ENCODE results near the gene TBX15.
"Not testable (repeated sequence)": the region's sequence is repeated elsewhere in the genome, so short reads cannot be mapped to it uniquely, and the experiment has no call there.

DNA sequence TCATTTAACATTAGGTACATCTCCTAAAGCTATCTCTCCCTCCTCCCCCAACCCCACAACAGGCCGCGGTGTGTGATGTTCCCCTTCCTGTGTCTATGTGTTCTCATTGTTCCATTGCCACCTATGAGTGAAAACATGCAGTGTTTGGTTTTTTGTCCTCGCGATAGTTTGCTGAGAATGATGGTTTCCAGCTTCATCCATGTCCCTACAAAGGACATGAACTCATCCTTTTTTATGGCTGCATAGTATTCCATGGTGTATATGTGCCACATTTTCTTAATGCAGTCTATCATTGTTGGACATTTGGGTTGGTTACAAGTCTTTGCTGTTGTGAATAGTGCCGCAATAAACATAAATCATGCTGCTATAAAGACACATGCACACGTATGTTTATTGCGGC, 30.6 kb downstream of the TBX15 start:
- TF ChIP-seq YY1 (IDR thresholded peaks at IDR 0.05; ENCODE audit: insufficient read depth, insufficient read length); SUZ12 (IDR thresholded peaks at IDR 0.05; ENCODE audit: extremely low read depth, insufficient read depth, insufficient read length): not testable (repeated sequence)

Measured in NT2/D1 (cell line).